ENCODE results near the gene RAPGEF1.

DNA sequence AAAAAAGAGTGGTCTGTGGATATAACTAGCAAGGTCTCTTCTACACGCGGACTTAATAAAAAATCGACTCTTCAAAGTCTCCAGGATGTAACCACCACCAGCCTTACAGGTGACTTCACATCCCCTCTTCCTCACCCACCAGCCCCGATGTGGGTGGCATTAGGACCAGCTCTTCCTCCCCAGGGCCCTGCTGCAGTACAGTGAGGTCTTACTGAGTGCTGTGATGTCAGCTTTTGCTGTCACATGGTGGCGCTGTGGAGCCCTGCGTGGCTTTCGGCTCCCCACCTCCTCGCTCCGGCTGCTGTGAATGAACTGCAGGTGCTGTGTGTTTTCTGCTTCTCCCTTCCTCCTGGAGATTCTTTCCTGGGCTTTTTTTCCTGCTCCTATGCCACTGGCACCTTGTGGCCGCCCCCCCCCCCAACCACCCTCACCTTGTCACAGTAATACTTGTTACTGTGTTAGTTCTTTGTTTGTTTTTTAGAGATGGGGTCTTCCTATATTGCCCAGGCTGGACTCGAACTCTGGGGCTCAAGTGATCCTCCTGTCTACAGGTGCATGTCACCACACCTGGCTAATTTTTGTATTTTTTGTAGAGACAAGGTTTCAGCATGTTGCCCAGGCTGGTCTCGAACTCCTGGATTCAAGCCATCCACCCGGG lies 15.8 kb upstream of the RAPGEF1 start:
- TF ChIP-seq, protein P1, sequence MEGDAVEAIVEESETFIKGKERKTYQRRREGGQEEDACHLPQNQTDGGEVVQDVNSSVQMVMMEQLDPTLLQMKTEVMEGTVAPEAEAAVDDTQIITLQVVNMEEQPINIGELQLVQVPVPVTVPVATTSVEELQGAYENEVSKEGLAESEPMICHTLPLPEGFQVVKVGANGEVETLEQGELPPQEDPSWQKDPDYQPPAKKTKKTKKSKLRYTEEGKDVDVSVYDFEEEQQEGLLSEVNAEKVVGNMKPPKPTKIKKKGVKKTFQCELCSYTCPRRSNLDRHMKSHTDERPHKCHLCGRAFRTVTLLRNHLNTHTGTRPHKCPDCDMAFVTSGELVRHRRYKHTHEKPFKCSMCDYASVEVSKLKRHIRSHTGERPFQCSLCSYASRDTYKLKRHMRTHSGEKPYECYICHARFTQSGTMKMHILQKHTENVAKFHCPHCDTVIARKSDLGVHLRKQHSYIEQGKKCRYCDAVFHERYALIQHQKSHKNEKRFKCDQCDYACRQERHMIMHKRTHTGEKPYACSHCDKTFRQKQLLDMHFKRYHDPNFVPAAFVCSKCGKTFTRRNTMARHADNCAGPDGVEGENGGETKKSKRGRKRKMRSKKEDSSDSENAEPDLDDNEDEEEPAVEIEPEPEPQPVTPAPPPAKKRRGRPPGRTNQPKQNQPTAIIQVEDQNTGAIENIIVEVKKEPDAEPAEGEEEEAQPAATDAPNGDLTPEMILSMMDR (IDR thresholded peaks at IDR 0.05; ENCODE audit: insufficient read depth, low read length): peak; percentile 87
- no peak for TF ChIP-seq POLR2AphosphoS5 (IDR thresholded peaks at IDR 0.05; ENCODE audit: low read depth)
